GM06990 (cell line): ENCODE data around the gene CPED1.

Experiments used
- DNase-seq: peaks from one replicate; pipeline ENCODE4 v3.0.0-alpha.2; 2011; ENCODE audit not compliant: insufficient read length; ENCODE audit errors: extremely low read depth
- H3K27me3 ChIP-seq: replicated peaks from 2 replicates; pipeline ENCODE4 v1.6.0; 2011; ENCODE audit warnings: low read length; ENCODE audit not compliant: control insufficient read depth, insufficient read depth
- H3K36me3 ChIP-seq: 2 replicates; pipeline ENCODE4 v1.5.1; 2011; ENCODE audit warnings: low read length; ENCODE audit not compliant: control insufficient read depth, insufficient read depth
- H3K4me3 ChIP-seq: replicated peaks from 2 replicates; pipeline ENCODE4 v1.5.1; 2011; ENCODE audit warnings: low read depth, mild to moderate bottlenecking, control low read depth, low read length
- TF ChIP-seq, protein P1 (sequence below): IDR thresholded peaks from 2 replicates; pipeline ENCODE4 v1.5.1; 2011; ENCODE audit warnings: low read length, control low read depth, mild to moderate bottlenecking, inconsistent platforms; ENCODE audit not compliant: insufficient read depth, poor library complexity, severe bottlenecking

The CPED1 gene

DNA sequence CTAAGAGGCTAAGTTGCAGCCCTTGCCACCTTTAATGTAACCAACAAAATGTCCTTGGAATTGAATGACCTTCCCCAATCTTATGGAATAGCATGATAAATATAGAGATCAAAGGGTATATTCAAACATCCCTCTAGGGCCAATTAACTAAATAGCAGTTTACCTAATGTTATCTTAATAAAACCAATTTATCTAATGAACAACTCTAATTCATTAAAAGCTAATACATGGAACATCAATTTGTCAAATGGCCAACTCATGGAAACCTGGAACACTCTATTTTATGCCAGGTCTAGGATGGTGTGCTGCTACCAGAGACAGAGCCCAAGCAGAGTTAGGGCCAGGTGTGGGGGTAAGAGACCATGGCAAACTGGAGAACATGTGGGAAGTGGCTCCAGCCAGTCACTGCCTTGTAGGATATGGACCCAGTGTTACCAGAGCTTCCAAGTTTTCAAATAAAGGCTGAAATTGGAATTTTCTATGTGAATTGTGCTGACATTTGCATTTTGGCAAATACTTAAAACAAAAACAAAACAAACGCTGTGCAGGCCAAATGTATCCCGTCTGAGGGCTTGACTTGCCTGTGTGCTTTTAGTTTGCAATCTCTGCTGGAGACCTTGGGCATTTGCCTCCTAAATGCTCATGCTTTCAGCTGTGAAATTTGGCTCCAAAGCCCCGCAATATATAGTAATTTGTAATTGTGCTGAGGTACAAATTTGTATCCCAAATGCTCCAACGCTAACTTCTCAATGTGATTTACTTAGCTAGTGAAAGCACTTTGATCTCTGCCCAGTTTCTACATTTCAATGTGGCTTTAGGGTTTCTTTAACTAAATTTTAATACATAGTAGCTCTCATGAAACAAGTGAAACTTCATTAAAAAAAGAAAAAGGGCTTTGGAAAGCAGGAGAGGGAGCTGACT lies 55.1 kb downstream of the CPED1 start:
- no peaks in the 10 kb centered on the region for H3K27me3 ChIP-seq
- no peak for DNase-seq
- TF ChIP-seq, protein P1, sequence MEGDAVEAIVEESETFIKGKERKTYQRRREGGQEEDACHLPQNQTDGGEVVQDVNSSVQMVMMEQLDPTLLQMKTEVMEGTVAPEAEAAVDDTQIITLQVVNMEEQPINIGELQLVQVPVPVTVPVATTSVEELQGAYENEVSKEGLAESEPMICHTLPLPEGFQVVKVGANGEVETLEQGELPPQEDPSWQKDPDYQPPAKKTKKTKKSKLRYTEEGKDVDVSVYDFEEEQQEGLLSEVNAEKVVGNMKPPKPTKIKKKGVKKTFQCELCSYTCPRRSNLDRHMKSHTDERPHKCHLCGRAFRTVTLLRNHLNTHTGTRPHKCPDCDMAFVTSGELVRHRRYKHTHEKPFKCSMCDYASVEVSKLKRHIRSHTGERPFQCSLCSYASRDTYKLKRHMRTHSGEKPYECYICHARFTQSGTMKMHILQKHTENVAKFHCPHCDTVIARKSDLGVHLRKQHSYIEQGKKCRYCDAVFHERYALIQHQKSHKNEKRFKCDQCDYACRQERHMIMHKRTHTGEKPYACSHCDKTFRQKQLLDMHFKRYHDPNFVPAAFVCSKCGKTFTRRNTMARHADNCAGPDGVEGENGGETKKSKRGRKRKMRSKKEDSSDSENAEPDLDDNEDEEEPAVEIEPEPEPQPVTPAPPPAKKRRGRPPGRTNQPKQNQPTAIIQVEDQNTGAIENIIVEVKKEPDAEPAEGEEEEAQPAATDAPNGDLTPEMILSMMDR, result no peak
- H3K36me3 ChIP-seq, result no peaks in the 10 kb centered on the region
- no peak overlapping the region for H3K4me3 ChIP-seq

DNA sequence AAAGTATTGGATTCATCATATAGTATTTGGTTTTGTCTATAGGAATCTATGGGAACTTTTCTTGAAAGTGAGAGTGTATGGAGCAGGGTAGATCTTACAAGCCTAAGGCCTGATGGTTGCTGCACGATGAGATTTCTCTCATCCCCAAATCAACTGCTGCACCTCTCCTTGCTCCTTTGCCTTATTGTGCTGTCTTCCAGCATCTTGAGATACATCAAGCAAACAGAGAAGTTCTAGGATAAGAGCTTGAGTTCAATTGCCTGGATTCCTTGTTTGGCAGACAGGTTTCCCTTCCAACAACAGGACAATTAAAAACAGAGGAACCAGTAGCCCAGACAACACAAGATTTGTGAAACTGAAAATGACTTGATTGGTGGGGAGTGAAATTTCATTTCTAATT lies 56.6 kb downstream of the CPED1 start:
- DNase-seq, result no peak
- Histone ChIP-seq H3K27me3 (no peaks in the 10 kb centered on the region), H3K36me3 (no peaks in the 10 kb centered on the region), H3K4me3 (no peak overlapping the region)
- TF ChIP-seq, protein P1, result no peak

- no peak for DNase-seq
- TF ChIP-seq, protein P1, result no peak
- Histone ChIP-seq H3K36me3 (no peaks in the 10 kb centered on the region), H3K4me3 (no peak overlapping the region), H3K27me3 (no peaks in the 10 kb centered on the region)
These were observed 57.5 kb downstream of the CPED1 start for GRCh38 chr7:121046009-121046408.

DNA sequence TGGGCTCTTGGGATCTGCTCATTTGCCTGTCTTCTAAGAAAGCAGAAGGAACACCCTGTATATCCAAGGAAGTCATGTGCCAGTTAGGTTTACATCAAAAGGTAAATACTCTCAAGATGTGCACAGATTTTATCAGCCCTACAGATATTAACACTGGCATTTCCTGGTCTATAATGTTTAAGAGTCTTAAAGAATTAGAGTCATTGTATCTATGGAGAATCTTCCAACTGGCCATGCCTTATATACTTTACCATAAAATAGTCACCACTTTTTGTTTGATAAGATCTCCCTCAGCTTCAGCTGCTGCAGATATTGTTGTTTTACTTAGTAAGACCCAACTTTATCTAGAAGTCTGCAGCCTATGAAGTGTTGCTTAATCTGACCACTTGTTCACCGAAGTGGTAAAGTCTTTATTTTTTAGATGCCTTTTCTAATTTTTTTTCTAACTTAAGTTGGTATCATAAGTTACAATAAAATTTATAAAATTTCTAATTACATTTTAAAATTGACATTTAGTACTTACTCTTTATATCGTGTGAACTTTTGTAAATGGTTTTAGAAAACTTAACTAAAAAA lies 58.5 kb downstream of the CPED1 start:
- TF ChIP-seq, protein P1, result no peak
- H3K27me3 ChIP-seq, result no peaks in the 10 kb centered on the region
- H3K36me3 ChIP-seq, result no peaks in the 10 kb centered on the region
- DNase-seq, result no peak
- no peak overlapping the region for H3K4me3 ChIP-seq

- H3K27me3 ChIP-seq, result no peaks in the 10 kb centered on the region
- H3K4me3 ChIP-seq, result no peak overlapping the region
- TF ChIP-seq, protein P1, result no peak
- DNase-seq, result no peak
- H3K36me3 ChIP-seq, result no peaks in the 10 kb centered on the region
These were observed 59.7 kb downstream of the CPED1 start for GRCh38 chr7:121048195-121048594.
